SU-DHL-6 (cell line): ENCODE measurements around the gene PPP1R27.

Experiments
- H2AFZ ChIP-seq: fragments of 200-600 bp; sonication (generic); 2 replicates; pipeline ENCODE4 v1.6.1; 2014; ENCODE audit warnings: low read depth, mild to moderate bottlenecking, moderate library complexity, mixed read lengths, antibody characterized with exemption, low read length; ENCODE audit not compliant: severe bottlenecking
- H3F3A ChIP-seq: fragments of 200-600 bp; shearing (Covaris generic); 2 replicates; pipeline ENCODE4 v1.6.0; 2016; ENCODE audit warnings: antibody characterized with exemption, mild to moderate bottlenecking; ENCODE audit not compliant: insufficient read depth
- H3K27ac ChIP-seq: fragments of 200-600 bp; sonication (generic); 2 replicates; pipeline ENCODE4 v1.5.1; 2016; ENCODE audit warnings: low read depth, mild to moderate bottlenecking, low read length, moderate library complexity, mixed read lengths
- H3K27me3 ChIP-seq: fragments of 200-600 bp; sonication (generic), shearing (Covaris generic); 2 replicates; pipeline ENCODE4 v1.6.0; 2014; ENCODE audit warnings: mild to moderate bottlenecking, low read length
- H3K36me3 ChIP-seq: fragments of 200-600 bp; sonication (generic); 2 replicates; pipeline ENCODE4 v1.6.1; 2014; ENCODE audit warnings: mild to moderate bottlenecking, low read length, mixed read lengths
- H3K4me2 ChIP-seq: fragments of 300-600, 200-600 bp; shearing (Covaris generic), sonication (generic); 2 replicates; pipeline ENCODE4 v1.6.0; 2014; ENCODE audit warnings: low read length, low read depth, mild to moderate bottlenecking; ENCODE audit not compliant: poor library complexity, severe bottlenecking
- H3K4me3 ChIP-seq: fragments of 200-600 bp; sonication (generic); 2 replicates; pipeline ENCODE4 v1.5.1; 2014; ENCODE audit warnings: antibody characterized with exemption, low read length, mild to moderate bottlenecking, mixed read lengths; ENCODE audit not compliant: insufficient read depth, poor library complexity, severe bottlenecking
- H3K79me2 ChIP-seq: fragments of 200-600 bp; sonication (generic); 2 replicates; pipeline ENCODE4 v1.6.1; 2014; ENCODE audit warnings: mild to moderate bottlenecking, low read length, moderate library complexity; ENCODE audit not compliant: insufficient read depth
- H3K9ac ChIP-seq: fragments of 200-600 bp; sonication (generic); 2 replicates; pipeline ENCODE4 v1.7.0; 2014; ENCODE audit warnings: mild to moderate bottlenecking, low read length
- H3K9me2 ChIP-seq: fragments of 200-600 bp; sonication (generic); replicated peaks from 2 replicates; pipeline ENCODE4 v1.6.1; 2014; ENCODE audit warnings: low read length; ENCODE audit not compliant: insufficient read depth
- H3K9me3 ChIP-seq: fragments of 200-600 bp; sonication (generic); 2 replicates; pipeline ENCODE4 v1.6.1; 2014; ENCODE audit warnings: low read length, mixed read lengths; ENCODE audit not compliant: insufficient read depth
- H4K20me1 ChIP-seq: fragments of 200-600 bp; sonication (generic); 2 replicates; pipeline ENCODE4 v1.6.1; 2014; ENCODE audit warnings: low read depth, mild to moderate bottlenecking, antibody characterized with exemption, low read length, moderate library complexity, mixed read lengths
- EZH2phosphoT487 ChIP-seq: fragments of 200-600 bp; sonication (generic), shearing (Covaris generic); conservative IDR thresholded peaks from 2 replicates; pipeline ENCODE4 v1.6.1; 2018; ENCODE audit warnings: mild to moderate bottlenecking, antibody characterized with exemption, low read length, moderate library complexity, mixed read lengths
- TF ChIP-seq, protein P1 (sequence below): fragments of 200-600 bp; sonication (generic); IDR thresholded peaks from one replicate; pipeline ENCODE4 v1.5.1; 2017; ENCODE audit warnings: antibody characterized with exemption, mild to moderate bottlenecking, low read length, moderate library complexity; ENCODE audit not compliant: insufficient read depth, poor library complexity, severe bottlenecking

PPP1R27 gene

DNA sequence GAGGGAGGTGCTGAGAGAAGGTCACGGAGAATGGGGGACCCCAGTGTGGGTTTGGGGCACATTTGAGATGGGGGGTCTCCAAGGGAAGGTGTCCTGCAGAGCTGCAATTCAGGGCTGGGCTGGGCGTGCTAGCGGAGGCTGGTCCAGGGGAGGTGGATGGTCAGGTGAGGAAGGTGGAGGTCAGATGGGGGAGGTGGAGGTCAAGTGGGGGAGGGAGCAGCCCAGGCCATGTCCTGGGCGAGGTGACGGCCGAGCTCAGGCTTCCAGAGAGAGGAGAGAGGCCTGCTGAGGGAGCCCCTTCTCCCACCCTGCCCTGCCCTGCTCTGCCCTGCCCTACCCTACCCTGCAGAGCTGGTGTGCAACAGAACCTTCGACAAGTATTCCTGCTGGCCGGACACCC, 24.4 kb downstream of the PPP1R27 start:
- H3F3A ChIP-seq, result no peaks in the 10 kb centered on the region
- H3K9me2 ChIP-seq, result no peaks in the 10 kb centered on the region
- H3K9me3 ChIP-seq, result no peaks in the 10 kb centered on the region
- no peak overlapping the region for H2AFZ ChIP-seq
- no peaks in the 10 kb centered on the region for H3K36me3 ChIP-seq
- H3K27ac ChIP-seq, result no peak overlapping the region
- TF ChIP-seq EZH2phosphoT487, result no peak
- TF ChIP-seq, protein P1, sequence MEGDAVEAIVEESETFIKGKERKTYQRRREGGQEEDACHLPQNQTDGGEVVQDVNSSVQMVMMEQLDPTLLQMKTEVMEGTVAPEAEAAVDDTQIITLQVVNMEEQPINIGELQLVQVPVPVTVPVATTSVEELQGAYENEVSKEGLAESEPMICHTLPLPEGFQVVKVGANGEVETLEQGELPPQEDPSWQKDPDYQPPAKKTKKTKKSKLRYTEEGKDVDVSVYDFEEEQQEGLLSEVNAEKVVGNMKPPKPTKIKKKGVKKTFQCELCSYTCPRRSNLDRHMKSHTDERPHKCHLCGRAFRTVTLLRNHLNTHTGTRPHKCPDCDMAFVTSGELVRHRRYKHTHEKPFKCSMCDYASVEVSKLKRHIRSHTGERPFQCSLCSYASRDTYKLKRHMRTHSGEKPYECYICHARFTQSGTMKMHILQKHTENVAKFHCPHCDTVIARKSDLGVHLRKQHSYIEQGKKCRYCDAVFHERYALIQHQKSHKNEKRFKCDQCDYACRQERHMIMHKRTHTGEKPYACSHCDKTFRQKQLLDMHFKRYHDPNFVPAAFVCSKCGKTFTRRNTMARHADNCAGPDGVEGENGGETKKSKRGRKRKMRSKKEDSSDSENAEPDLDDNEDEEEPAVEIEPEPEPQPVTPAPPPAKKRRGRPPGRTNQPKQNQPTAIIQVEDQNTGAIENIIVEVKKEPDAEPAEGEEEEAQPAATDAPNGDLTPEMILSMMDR, result no peak
- H3K79me2 ChIP-seq, result no peaks in the 10 kb centered on the region
- H3K4me2 ChIP-seq, result no peak overlapping the region
- no peaks in the 10 kb centered on the region for H3K27me3 ChIP-seq
- H3K9ac ChIP-seq, result no peak overlapping the region
- no peak overlapping the region for H3K4me3 ChIP-seq
- H4K20me1 ChIP-seq, result no peaks in the 10 kb centered on the region

DNA sequence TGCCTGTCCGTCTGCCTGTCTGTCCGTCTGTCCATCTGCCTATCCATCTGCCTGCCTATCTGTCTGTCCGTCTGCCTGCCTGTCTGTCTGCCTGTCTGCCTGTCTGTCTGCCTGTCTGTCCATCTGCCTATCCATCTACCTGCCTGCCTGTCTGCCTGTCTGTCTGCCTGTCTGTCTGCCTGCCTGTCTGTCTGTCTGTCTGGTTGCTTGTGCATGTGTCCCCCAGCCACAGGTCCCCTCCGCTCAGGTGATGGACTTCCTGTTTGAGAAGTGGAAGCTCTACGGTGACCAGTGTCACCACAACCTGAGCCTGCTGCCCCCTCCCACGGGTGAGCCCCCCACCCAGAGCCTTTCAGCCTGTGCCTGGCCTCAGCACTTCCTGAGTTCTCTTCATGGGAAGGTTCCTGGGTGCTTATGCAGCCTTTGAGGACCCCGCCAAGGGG, 25.3 kb downstream of the PPP1R27 start:
- H3K9ac ChIP-seq, result no peak overlapping the region
- H3K27me3 ChIP-seq, result no peaks in the 10 kb centered on the region
- no peaks in the 10 kb centered on the region for H3F3A ChIP-seq
- H3K4me3 ChIP-seq, result no peak overlapping the region
- no peaks in the 10 kb centered on the region for H3K36me3 ChIP-seq
- no peak overlapping the region for H3K4me2 ChIP-seq
- H3K79me2 ChIP-seq, result no peaks in the 10 kb centered on the region
- H2AFZ ChIP-seq, result no peak overlapping the region
- H3K9me3 ChIP-seq, result no peaks in the 10 kb centered on the region
- TF ChIP-seq, protein P1, result no peak
- TF ChIP-seq EZH2phosphoT487, result no peak
- no peak overlapping the region for H3K27ac ChIP-seq
- H3K9me2 ChIP-seq, result no peaks in the 10 kb centered on the region
- H4K20me1 ChIP-seq, result no peaks in the 10 kb centered on the region

DNA sequence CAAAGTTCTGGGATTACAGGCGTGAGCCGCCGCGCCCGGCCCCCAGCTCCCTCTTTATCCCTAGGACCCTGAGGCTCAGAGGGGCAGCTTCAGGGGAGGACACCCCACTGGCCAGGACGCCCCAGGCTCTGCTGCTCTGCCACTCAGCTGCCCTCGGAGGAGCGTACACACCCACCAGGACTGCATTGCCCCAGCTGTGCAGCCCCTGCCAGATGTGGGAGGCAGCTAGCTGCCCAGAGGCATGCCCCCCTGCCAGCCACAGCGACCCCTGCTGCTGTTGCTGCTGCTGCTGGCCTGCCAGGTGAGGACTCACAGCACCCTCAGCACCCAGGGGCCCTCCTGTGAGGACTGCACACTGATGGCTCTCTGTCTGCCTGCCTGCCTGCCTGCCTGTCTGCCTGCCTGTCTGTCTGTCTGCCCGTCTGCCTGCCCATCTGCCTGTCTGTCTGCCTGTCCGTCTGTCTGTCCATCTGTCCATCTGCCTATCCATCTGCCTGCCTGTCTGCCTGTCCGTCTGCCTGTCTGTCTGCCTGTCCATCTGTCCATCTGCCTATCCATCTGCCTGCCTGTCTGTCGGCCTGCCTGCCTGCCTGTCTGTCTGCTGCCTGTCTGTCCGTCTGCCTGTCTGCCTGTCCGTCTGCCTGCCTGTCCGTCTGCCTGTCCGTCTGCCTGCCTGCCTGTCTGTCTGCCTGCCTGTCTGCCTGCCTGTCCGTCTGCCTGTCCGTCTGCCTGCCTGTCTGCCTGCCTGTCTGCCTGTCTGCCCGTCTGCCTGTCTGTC, 25.9 kb downstream of the PPP1R27 start:
- no peaks in the 10 kb centered on the region for H3F3A ChIP-seq
- H3K36me3 ChIP-seq, result no peaks in the 10 kb centered on the region
- no peak overlapping the region for H3K4me3 ChIP-seq
- H3K27me3 ChIP-seq, result no peaks in the 10 kb centered on the region
- no peaks in the 10 kb centered on the region for H4K20me1 ChIP-seq
- H3K79me2 ChIP-seq, result no peaks in the 10 kb centered on the region
- no peaks in the 10 kb centered on the region for H3K9me3 ChIP-seq
- H3K9ac ChIP-seq, result no peak overlapping the region
- no peak overlapping the region for H2AFZ ChIP-seq
- no peak overlapping the region for H3K4me2 ChIP-seq
- no peak overlapping the region for H3K27ac ChIP-seq
- no peaks in the 10 kb centered on the region for H3K9me2 ChIP-seq
- TF ChIP-seq, protein P1, result no peak
